ENCODE results near the gene PLA2G2F.

Gene PLA2G2F

GRCh38 chr1:20119347-20119746 is 19.8 kb upstream of the PLA2G2F start, which contains the start of gene PLA2G2D:
PLA2G2D (minus strand) TSS chr1:20119536; CDS start chr1:20119498, 38 bp downstream.
- Histone ChIP-seq H3K27ac (ENCODE audit: extremely low read depth, low read depth, low read length) (no peak within 1 kb of the TSS), H3K4me1 (ENCODE audit: control insufficient read depth, insufficient read depth, low read length) (no peaks in the 10 kb centered on the region), H3K36me3 (ENCODE audit: control insufficient read depth in 2 of 2, insufficient read depth in 1 of 2, low read length in 2 of 2) (no peaks in the 10 kb centered on the region), H3K4me3 (ENCODE audit: low read depth, low read length) (no peak within 1 kb of the TSS), H3K9me3 (ENCODE audit: control insufficient read depth, insufficient read depth, low read depth, low read length) (no peaks in the 10 kb centered on the region)
- ChIA-PET CTCF (no interaction called here), POLR2A (no interaction called here)
- no peak for TF ChIP-seq BCL11A (tag by site-specific recombination; IDR thresholded peaks at IDR 0.05; ENCODE audit: low read depth)
- no peak for TF ChIP-seq ZNF362 (tag by site-specific recombination; IDR thresholded peaks at IDR 0.05)
- TF ChIP-seq ZNF184 (tag by site-specific recombination; IDR thresholded peaks at IDR 0.05): no peak
- no peak for TF ChIP-seq GLI2 (tag by site-specific recombination; IDR thresholded peaks at IDR 0.05; ENCODE audit: borderline replicate concordance, low read depth)
- TF ChIP-seq ZBTB6 (tag by site-specific recombination; IDR thresholded peaks at IDR 0.05): no peak
- no peak for TF ChIP-seq ZSCAN5A (tag by site-specific recombination; IDR thresholded peaks at IDR 0.05)
- no peak for TF ChIP-seq ZNF248 (tag by site-specific recombination; IDR thresholded peaks at IDR 0.05)
- TF ChIP-seq ZNF629 (tag by site-specific recombination; IDR thresholded peaks at IDR 0.05): no peak
- no peak for TF ChIP-seq ZNF140 (tag by site-specific recombination; IDR thresholded peaks at IDR 0.05)
- TF ChIP-seq HOXD13 (CRISPR knock-in tag; IDR thresholded peaks at IDR 0.05; ENCODE audit: borderline replicate concordance): no peak
- TF ChIP-seq ZBTB49 (tag by site-specific recombination; IDR thresholded peaks at IDR 0.05; ENCODE audit: low read depth): no peak
- no peak for TF ChIP-seq PRDM4 (tag by site-specific recombination; IDR thresholded peaks at IDR 0.05)
- no peak for TF ChIP-seq ATF2 (tag by site-specific recombination; IDR thresholded peaks at IDR 0.05; ENCODE audit: low read depth)
- TF ChIP-seq ZNF146 (tag by site-specific recombination; IDR thresholded peaks at IDR 0.05): no peak
- no peak for TF ChIP-seq ZNF596 (tag by site-specific recombination; IDR thresholded peaks at IDR 0.05)
- no peak for TF ChIP-seq PBX3 (CRISPR knock-in tag; IDR thresholded peaks at IDR 0.05)
- no peak for TF ChIP-seq ZFP41 (tag by site-specific recombination; IDR thresholded peaks at IDR 0.05; ENCODE audit: borderline replicate concordance)
- TF ChIP-seq ZNF221 (tag by site-specific recombination; IDR thresholded peaks at IDR 0.05; ENCODE audit: borderline replicate concordance): no peak
- no peak for TF ChIP-seq ZNF157 (tag by site-specific recombination; IDR thresholded peaks at IDR 0.05)

All from HEK293 (cell line).